Progenitor cell of endocrine pancreas (in vitro differentiated cells): Measurements from ENCODE around the gene FBXO40. TPM values are rescaled to one million over a fixed set of nuclear protein-coding genes. Genes with fewer than 3 reads are reported as not detected.

Experiments
- DNase-seq: peaks from one replicate; pipeline ENCODE4 v3.0.0; 2021; ENCODE audit warnings: low spot score; ENCODE audit not compliant: unreplicated experiment
- H3K27ac Mint-ChIP-seq: 2 replicates; pipeline ENCODE4 v1.8.0; 2021; ENCODE audit warnings: mild to moderate bottlenecking, moderate library complexity, mixed read lengths
- H3K27me3 Mint-ChIP-seq: 2 replicates; pipeline ENCODE4 v1.8.0; 2021; ENCODE audit warnings: mixed read lengths
- H3K36me3 Mint-ChIP-seq: 2 replicates; pipeline ENCODE4 v1.8.0; 2022; ENCODE audit warnings: mixed read lengths; ENCODE audit not compliant: insufficient read depth
- H3K4me1 Mint-ChIP-seq: 2 replicates; pipeline ENCODE4 v1.8.0; 2021; ENCODE audit warnings: low read depth, mixed read lengths
- H3K4me3 Mint-ChIP-seq: 2 replicates; pipeline ENCODE4 v1.8.0; 2021; ENCODE audit warnings: low read depth, mild to moderate bottlenecking, moderate library complexity, mixed read lengths
- H3K9me3 Mint-ChIP-seq: 2 replicates; pipeline ENCODE4 v1.8.0; 2021; ENCODE audit warnings: low read depth, mixed read lengths
- total RNA-seq: library from RNA; stranded (reverse); gene quantifications from 2 replicates; pipeline ENCODE4 v1.2.1, GENCODE V29; 2021
- TF ChIP-seq, protein P1 (sequence below): fragments of 200-600 bp; sonication (generic); IDR thresholded peaks from one replicate; pipeline ENCODE4 v1.5.0; 2021; ENCODE audit warnings: antibody characterized with exemption, mild to moderate bottlenecking; ENCODE audit not compliant: unreplicated experiment

The FBXO40 gene
- total RNA-seq, 1 donor from 2014 or later = not detected

DNA sequence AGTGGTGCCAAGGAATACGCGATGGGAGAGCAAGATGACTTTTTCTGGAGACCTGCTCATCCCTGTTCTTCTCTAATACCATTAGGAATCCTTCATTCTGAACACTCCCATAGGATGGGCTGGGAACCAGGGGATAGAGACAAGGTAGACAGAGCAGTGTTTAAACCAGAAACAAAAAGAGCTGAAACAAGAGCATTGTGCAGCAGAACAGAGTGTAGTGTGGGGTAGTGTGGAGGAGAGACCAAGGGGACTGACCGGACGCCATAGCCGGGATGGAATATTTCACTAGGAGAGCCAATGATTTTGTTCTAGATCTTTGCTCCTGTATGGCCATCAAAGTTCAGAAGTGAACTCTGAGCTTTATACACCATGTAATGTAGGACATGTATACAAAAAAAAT lies 51.9 kb downstream of the FBXO40 start:
- Mint-ChIP-seq H3K9me3 (no peaks in the 10 kb centered on the region), H3K36me3 (no peaks in the 10 kb centered on the region), H3K4me1 (no peaks in the 10 kb centered on the region), H3K27me3 (no peaks in the 10 kb centered on the region), H3K27ac (no peak overlapping the region), H3K4me3 (no peak overlapping the region)
- TF ChIP-seq, protein P1, sequence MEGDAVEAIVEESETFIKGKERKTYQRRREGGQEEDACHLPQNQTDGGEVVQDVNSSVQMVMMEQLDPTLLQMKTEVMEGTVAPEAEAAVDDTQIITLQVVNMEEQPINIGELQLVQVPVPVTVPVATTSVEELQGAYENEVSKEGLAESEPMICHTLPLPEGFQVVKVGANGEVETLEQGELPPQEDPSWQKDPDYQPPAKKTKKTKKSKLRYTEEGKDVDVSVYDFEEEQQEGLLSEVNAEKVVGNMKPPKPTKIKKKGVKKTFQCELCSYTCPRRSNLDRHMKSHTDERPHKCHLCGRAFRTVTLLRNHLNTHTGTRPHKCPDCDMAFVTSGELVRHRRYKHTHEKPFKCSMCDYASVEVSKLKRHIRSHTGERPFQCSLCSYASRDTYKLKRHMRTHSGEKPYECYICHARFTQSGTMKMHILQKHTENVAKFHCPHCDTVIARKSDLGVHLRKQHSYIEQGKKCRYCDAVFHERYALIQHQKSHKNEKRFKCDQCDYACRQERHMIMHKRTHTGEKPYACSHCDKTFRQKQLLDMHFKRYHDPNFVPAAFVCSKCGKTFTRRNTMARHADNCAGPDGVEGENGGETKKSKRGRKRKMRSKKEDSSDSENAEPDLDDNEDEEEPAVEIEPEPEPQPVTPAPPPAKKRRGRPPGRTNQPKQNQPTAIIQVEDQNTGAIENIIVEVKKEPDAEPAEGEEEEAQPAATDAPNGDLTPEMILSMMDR = no peak
- no peak for DNase-seq

DNA sequence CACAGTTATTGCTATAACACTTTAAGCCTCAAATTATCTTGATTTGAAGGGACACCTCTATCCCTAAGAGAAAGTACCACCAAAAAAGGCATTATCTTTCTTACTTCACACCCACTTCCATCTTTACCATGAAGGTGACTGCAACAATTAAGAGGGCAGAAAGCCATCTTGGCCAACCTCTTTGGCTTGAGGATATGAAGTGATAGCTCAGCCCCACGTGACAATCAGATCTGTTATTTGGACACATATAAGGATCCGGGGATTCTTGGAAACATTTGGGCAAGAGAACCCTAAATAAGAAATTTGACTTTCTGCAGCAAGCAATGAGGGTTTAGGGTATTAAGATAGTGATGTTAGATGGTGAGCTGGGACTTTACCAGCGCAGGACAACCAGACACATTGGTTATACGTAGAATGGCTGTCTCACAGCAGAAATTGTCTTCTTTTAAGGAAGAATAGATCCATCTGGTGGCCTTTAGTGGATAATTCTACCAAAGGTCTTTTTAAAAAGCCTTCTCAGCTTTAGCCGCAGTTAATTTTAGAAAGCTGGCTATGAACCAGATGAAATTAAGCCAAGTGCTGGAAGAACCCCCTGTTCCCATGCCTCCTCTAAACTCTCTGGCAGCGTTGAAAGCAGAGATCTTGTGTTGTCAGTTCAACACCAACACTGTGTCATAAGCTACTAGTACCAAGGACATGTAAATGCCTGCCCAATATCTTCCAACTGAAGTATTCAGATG lies 55.2 kb downstream of the FBXO40 start:
- no peak overlapping the region for H3K4me3 Mint-ChIP-seq
- no peak overlapping the region for H3K27ac Mint-ChIP-seq
- no peak for DNase-seq
- TF ChIP-seq, protein P1 = no peak
- no peaks in the 10 kb centered on the region for H3K27me3 Mint-ChIP-seq
- H3K4me1 Mint-ChIP-seq = no peaks in the 10 kb centered on the region
- peaks cover 1% of the 10 kb centered on the region for H3K36me3 Mint-ChIP-seq
- H3K9me3 Mint-ChIP-seq = no peaks in the 10 kb centered on the region

DNA sequence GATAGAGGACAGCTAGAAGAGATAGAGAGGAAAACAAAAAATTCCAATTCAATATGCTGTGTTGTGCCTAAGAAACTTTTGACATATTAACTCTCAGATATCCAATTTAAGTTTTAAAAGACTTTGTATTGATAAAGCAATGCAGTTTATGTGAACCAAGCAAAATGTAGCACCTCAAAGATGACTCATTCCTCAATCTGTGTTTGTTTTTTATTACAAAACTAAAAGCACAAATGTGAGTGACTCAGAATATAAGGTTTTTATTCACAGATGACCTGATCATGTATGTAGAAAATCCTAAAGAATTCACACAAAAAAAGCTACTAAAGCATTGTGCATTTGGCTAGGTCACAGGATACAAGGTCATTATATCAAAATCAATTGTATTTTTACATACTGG lies 56.5 kb downstream of the FBXO40 start:
- peaks cover 1% of the 10 kb centered on the region for H3K36me3 Mint-ChIP-seq
- TF ChIP-seq, protein P1 = no peak
- H3K4me3 Mint-ChIP-seq = no peak overlapping the region
- no peak overlapping the region for H3K27ac Mint-ChIP-seq
- no peaks in the 10 kb centered on the region for H3K4me1 Mint-ChIP-seq
- DNase-seq = no peak
- no peaks in the 10 kb centered on the region for H3K9me3 Mint-ChIP-seq
- H3K27me3 Mint-ChIP-seq = no peaks in the 10 kb centered on the region

DNA sequence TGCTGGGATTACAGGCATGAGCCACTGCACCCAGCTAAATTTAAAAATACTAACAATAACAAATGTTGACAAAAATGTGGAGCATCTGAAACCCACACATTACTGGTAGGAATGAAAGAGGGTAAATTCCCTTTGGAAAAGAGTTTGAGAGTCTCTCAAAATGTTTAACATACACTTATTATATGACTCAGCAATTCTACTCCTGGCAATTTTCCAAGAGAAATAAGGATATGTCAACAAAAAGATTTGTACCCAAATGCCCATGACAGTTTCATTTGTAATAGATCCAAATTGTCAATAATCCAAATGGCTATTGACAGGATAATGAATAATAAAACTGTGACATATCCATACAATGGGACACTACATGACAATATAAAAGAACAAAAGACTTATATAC lies 58.5 kb downstream of the FBXO40 start:
- H3K27me3 Mint-ChIP-seq = no peaks in the 10 kb centered on the region
- TF ChIP-seq, protein P1 = no peak
- H3K4me3 Mint-ChIP-seq = no peak overlapping the region

DNA sequence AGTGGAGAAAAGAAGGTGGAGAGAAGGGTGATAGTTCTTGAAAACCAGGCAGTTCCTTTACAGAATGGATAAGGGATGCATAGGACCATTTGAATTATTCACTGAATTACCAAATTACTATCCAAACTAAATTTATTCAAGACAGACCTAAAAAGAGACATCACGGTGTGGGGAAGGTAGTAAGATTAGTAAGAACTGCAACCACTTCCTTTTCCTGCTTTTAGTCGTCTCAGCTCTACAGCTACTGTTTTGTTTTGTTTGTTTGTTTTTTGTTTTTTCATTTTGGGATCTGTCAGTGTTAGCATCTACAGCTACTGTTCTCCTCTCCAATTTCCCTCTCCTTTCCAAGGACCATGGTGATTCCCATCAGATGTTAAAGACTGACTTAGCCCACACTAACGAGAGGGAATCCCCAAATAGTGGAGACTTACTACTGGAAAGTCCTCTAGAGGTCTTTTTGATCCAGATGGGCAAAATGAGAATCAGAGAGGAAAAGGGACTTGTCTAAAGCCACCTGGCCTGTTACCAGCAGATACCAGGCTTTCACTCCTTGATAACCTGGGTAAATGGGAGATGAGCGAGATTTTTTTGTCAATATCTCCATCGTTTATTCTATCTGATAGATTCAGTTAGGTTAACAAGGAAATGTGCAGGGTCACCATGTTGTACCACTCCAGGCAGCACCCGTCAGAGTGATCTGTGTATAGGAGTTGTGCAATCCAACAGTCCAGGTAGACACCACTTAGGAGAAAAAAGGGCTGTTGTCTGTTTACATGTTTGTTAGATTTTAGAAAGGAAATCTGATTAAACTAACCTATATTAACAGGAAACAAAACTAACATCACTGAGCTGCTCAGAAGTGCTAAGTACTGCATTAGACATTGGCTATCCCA lies 61.6 kb downstream of the FBXO40 start:
- Mint-ChIP-seq H3K27ac (no peak overlapping the region), H3K27me3 (no peaks in the 10 kb centered on the region), H3K4me3 (no peak overlapping the region), H3K4me1 (no peaks in the 10 kb centered on the region), H3K9me3 (no peaks in the 10 kb centered on the region), H3K36me3 (peaks cover 1% of the 10 kb centered on the region)
- no peak for DNase-seq
- TF ChIP-seq, protein P1 = no peak

More for the DNA sequence above, 58.5 kb downstream of the FBXO40 start:
- no peak for DNase-seq
- H3K27ac Mint-ChIP-seq = no peak overlapping the region
- H3K9me3 Mint-ChIP-seq = no peaks in the 10 kb centered on the region
- no peaks in the 10 kb centered on the region for H3K4me1 Mint-ChIP-seq
- H3K36me3 Mint-ChIP-seq = peaks cover 1% of the 10 kb centered on the region
